SKM-1 treated with dmso at 0.1 percent for 144 hours (cell line): Measurements from ENCODE around the gene DNAJB1.
A peak's percentile ranks its signal among the peaks of the same experiment; 100 is the strongest.

Experiments used
- DNase-seq: peaks from one replicate; lab custom pipeline; 2025; ENCODE audit not compliant: unreplicated experiment; lab: John Stamatoyannopoulos, UW

The DNAJB1 gene

GRCh38 chr19:14496029-14496833, 22.0 kb downstream of the DNAJB1 start, which contains the start of gene GIPC1:
TSS of gene GIPC1 (minus strand) at chr19:14496127. CDS start at chr19:14482976, 13,151 bp downstream.
- peak; percentile 96 for DNase-seq

- no peak for DNase-seq
Measured at GRCh38 chr19:14495672-14496028, 22.5 kb downstream of the DNAJB1 start.

- no peak for DNase-seq
Measured at GRCh38 chr19:14494910-14495671, 23.1 kb downstream of the DNAJB1 start.

GRCh38 chr19:14494411-14494810, 23.8 kb downstream of the DNAJB1 start:
- DNase-seq = no peak

- no peak for DNase-seq
Measured at GRCh38 chr19:14492756-14493337, 25.4 kb downstream of the DNAJB1 start.

GRCh38 chr19:14487370-14488125, 30.6 kb downstream of the DNAJB1 start:
- no peak for DNase-seq

GRCh38 chr19:14482172-14482941, 35.8 kb downstream of the DNAJB1 start:
- DNase-seq = no peak

GRCh38 chr19:14480700-14481079, 37.5 kb downstream of the DNAJB1 start:
- no peak for DNase-seq

GRCh38 chr19:14479975-14480699, 38.1 kb downstream of the DNAJB1 start:
- DNase-seq = no peak

- DNase-seq = no peak
Measured at GRCh38 chr19:14479309-14479974, 38.8 kb downstream of the DNAJB1 start.

- no peak for DNase-seq
Measured at GRCh38 chr19:14478113-14478545, 40.1 kb downstream of the DNAJB1 start.

GRCh38 chr19:14477418-14478112, 40.6 kb downstream of the DNAJB1 start:
- no peak for DNase-seq

- DNase-seq = peak; percentile 33
Measured at GRCh38 chr19:14476673-14477401, 41.4 kb downstream of the DNAJB1 start.

GRCh38 chr19:14476327-14476672, 41.9 kb downstream of the DNAJB1 start:
- DNase-seq = no peak

GRCh38 chr19:14475251-14476073, 42.7 kb downstream of the DNAJB1 start, which contains the start of gene PTGER1:
TSS of gene PTGER1 (minus strand) at chr19:14475354. CDS start at chr19:14474320, 1,034 bp downstream.
- DNase-seq = no peak

GRCh38 chr19:14474827-14475226, 43.4 kb downstream of the DNAJB1 start:
- DNase-seq = no peak

- no peak for DNase-seq
Measured at GRCh38 chr19:14473978-14474578, 44.1 kb downstream of the DNAJB1 start.
